Measurements from ENCODE around the gene FAM240A.

FAM240A gene

GRCh38 chr3:46673151-46674030, 61.1 kb downstream of the FAM240A start:
- DNase-seq (ENCODE audit: low read depth in 1 of 2, low spot score in 1 of 2): no peak

GRCh38 chr3:46674031-46674845, 61.9 kb downstream of the FAM240A start:
- no peak for DNase-seq (ENCODE audit: low read depth in 1 of 2, low spot score in 1 of 2)

GRCh38 chr3:46675426-46675825, 63.1 kb downstream of the FAM240A start:
- no peak for DNase-seq (ENCODE audit: low read depth in 1 of 2, low spot score in 1 of 2)
